ES-I3 (cell line): Measurements from ENCODE around the gene TAF11L7.
"Not testable (repeated sequence)": the region's sequence is repeated elsewhere in the genome, so short reads cannot be mapped to it uniquely, and the experiment has no call there.

Experiments used
- H3K36me3 ChIP-seq: 2 replicates; pipeline ENCODE4 v1.6.1; 2013; ENCODE audit warnings: mild to moderate bottlenecking, low read length, control low read depth, moderate library complexity; ENCODE audit not compliant: insufficient read depth
- H3K4me1 ChIP-seq: 2 replicates; pipeline ENCODE4 v1.6.1; 2013; ENCODE audit warnings: mild to moderate bottlenecking, control low read depth, low read length; ENCODE audit not compliant: insufficient read depth
- H3K9ac ChIP-seq: 2 replicates; pipeline ENCODE4 v1.6.1; 2013; ENCODE audit warnings: low read depth, mild to moderate bottlenecking, low read length, moderate library complexity
- H3K9me3 ChIP-seq: 2 replicates; pipeline ENCODE4 v1.6.1; 2013; ENCODE audit warnings: mild to moderate bottlenecking, low read length, moderate library complexity; ENCODE audit not compliant: control insufficient read depth, insufficient read depth

Gene TAF11L7

DNA sequence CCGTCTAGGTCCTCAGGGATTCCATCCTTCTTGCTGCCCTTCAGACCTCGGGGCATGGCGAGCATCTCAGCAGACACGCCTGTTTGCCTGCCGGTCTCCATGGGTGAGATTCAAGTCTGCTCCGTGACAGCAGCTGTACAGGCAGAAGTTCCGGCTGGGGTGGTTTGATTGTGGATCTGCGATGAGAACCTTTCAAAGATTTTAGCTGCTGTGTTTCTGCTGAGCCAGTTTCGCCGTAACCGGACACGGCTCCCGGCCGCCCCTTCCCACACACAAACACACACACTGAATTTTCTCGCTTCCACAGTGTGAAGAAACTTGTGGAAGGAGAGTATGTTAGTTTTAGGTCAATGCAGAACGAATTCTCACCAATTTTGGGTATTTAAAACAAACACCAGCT lies at the start of gene TAF11L7:
Gene TAF11L7 (minus strand): TSS at position 101 of the 400 bp plus-strand sequence.
- H3K36me3 ChIP-seq, H3K9ac ChIP-seq, H3K9me3 ChIP-seq, H3K4me1 ChIP-seq: not testable (repeated sequence)

DNA sequence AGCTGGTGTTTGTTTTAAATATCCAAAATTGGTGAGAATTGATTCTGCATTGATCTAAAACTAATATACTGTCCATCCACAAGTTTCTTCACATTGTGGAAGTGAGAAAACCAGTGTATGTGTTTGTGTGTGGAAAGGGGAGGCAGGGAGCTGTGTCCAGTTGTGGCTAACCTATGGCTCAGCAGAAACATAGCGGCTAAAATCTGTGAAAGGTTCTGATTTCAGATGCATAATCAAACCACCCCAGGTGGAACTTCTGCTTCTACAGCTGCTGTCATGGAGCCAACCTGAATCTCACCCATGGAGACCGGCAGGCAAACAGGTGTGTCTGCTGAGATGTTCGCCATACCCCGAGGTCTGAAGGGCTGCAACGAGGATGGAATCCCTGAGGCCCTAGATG lies 48.6 kb upstream of the TAF11L7 start, which contains the start of gene TAF11L14:
Gene TAF11L14 (plus strand): TSS at position 301 of the 400 bp plus-strand sequence.
- Histone ChIP-seq H3K9me3 (no peaks in the 10 kb centered on the region; the same call in 1 of the 2 replicates), H3K4me1 (no peaks in the 10 kb centered on the region), H3K9ac (no peak within 1 kb of the TSS), H3K36me3 (no peaks in the 10 kb centered on the region)

- not testable (repeated sequence) for H3K4me1 ChIP-seq, H3K36me3 ChIP-seq, H3K9ac ChIP-seq, H3K9me3 ChIP-seq
Measured at GRCh38 chr5:17631788-17632187, 46.2 kb upstream of the TAF11L7 start, which contains the start of gene TAF11L13. Gene TAF11L13 (plus strand): TSS chr5:17632088.

DNA sequence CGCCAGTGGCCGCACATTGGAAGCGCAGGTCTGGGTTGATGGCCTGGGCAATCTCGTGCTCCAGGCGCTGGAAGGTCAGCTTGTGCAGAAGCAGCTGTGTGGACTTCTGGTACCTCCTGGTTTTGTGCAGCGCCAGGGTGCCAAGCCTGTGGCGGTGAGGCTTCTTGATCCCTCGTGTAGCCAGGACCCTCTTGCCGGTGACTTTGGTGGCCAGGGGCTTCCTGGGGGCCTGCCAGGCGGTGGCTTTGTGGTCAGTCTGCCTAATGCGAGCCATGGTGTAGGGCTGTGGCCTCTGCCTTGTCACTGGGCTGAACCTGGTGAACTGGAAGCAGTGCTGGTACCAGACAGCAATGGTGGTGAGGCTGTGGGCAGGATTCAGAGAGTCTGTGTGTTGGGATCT lies 40.1 kb upstream of the TAF11L7 start:
- Histone ChIP-seq H3K4me1 (no peaks in the 10 kb centered on the region), H3K36me3 (no peaks in the 10 kb centered on the region), H3K9ac (no peak overlapping the region), H3K9me3 (no peaks in the 10 kb centered on the region)

GRCh38 chr5:17620627-17621026 lies 35.1 kb upstream of the TAF11L7 start:
- H3K4me1 ChIP-seq, result no peaks in the 10 kb centered on the region
- no peaks in the 10 kb centered on the region for H3K9me3 ChIP-seq
- no peak overlapping the region for H3K9ac ChIP-seq
- no peaks in the 10 kb centered on the region for H3K36me3 ChIP-seq

- H3K9ac ChIP-seq, result no peak overlapping the region
- H3K9me3 ChIP-seq, result no peaks in the 10 kb centered on the region
- H3K4me1 ChIP-seq, result no peaks in the 10 kb centered on the region
- no peaks in the 10 kb centered on the region for H3K36me3 ChIP-seq
Measured at GRCh38 chr5:17619354-17619753, 33.8 kb upstream of the TAF11L7 start.

DNA sequence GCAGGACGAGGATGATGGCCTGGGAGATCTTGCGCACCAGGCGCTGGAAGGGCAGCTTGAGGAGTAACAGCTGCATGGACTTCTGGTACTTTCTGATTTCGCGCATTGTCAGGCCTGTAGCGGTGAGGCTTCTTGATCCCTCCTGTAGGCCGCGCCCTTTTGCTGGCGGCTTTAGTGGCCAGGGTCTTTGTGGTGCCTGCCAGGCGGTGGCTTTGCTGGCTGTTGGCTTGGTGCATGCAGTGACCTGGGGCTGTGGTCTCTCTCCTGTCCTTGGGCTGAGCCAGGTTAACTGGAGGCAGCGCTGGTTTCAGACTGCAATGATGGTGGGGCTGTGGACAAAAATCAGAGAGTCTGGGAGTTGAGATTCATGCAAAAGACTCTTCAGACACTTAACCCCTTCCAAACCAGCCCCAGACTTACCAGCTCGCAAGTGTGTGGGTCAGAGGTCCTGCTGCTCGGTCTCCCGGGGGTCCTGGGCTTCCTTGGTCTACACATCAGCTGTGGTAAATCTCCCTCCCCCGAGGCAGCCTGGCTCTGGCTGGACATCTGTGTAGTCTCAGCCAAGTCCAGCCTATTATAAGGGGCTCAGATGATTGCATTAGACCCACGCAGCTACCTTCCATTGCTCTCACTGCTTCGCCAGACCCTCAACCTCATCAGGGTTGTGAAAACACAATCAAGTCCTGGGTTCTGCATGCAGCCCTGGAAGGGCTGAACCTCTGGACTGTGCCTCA lies 29.5 kb upstream of the TAF11L7 start:
- no peak overlapping the region for H3K9ac ChIP-seq
- H3K4me1 ChIP-seq, result no peaks in the 10 kb centered on the region
- no peaks in the 10 kb centered on the region for H3K36me3 ChIP-seq
- H3K9me3 ChIP-seq, result no peaks in the 10 kb centered on the region

GRCh38 chr5:17610092-17610491 lies 24.5 kb upstream of the TAF11L7 start, which contains the start of gene TAF11L12:
Gene TAF11L12 (plus strand): TSS chr5:17610392.
- H3K36me3 ChIP-seq, H3K9ac ChIP-seq, H3K4me1 ChIP-seq, H3K9me3 ChIP-seq: not testable (repeated sequence)

GRCh38 chr5:17607461-17607860 lies 21.9 kb upstream of the TAF11L7 start:
- not testable (repeated sequence) for H3K9me3 ChIP-seq, H3K9ac ChIP-seq, H3K4me1 ChIP-seq, H3K36me3 ChIP-seq

GRCh38 chr5:17604951-17605350 lies 19.4 kb upstream of the TAF11L7 start:
- Histone ChIP-seq H3K36me3 (no peaks in the 10 kb centered on the region), H3K4me1 (no peaks in the 10 kb centered on the region), H3K9ac (no peak overlapping the region), H3K9me3 (no peaks in the 10 kb centered on the region)

DNA sequence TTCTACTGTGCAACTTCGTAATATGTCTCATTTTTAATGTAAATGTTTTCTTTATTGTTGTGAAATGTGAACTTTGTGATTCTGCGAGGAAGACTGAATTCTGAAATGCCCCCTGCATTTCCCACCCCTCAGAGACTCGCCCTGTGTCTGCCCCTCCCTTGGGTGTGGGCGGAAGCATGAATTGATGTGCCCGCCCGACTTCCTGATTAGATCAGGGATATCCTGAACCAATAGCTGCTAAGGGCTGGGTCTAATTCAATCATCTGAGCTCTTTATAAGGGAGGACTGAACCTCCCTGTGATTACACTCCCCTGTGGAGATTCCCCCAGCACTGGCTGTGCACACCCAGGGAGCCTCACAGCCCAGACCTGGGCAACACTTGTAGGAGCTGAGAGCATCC lies 18.3 kb upstream of the TAF11L7 start, which contains the start of gene TAF11L11:
Gene TAF11L11 (plus strand): TSS at position 304 of the 400 bp plus-strand sequence.
- not testable (repeated sequence) for H3K9ac ChIP-seq, H3K36me3 ChIP-seq, H3K4me1 ChIP-seq, H3K9me3 ChIP-seq

GRCh38 chr5:17597728-17598127 lies 12.2 kb upstream of the TAF11L7 start, which contains the start of gene TAF11L10:
Gene TAF11L10 (minus strand): TSS chr5:17597828.
- H3K36me3 ChIP-seq, H3K9ac ChIP-seq, H3K4me1 ChIP-seq, H3K9me3 ChIP-seq: not testable (repeated sequence)

DNA sequence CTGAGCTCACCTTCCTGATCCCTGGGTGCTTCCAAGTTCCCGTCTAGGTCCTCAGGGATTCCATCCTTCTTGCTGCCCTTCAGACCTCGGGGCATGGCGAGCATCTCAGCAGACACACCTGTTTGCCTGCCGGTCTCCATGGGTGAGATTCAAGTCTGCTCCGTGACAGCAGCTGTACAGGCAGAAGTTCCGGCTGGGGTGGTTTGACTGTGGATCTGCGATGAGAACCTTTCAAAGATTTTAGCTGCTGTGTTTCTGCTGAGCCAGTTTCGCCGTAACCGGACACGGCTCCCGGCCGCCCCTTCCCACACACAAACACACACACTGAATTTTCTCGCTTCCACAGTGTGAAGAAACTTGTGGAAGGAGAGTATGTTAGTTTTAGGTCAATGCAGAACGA lies 8.7 kb upstream of the TAF11L7 start, which contains the start of gene TAF11L9:
Gene TAF11L9 (minus strand): TSS at position 140 of the 400 bp plus-strand sequence.
- not testable (repeated sequence) for H3K36me3 ChIP-seq, H3K9ac ChIP-seq, H3K9me3 ChIP-seq, H3K4me1 ChIP-seq

DNA sequence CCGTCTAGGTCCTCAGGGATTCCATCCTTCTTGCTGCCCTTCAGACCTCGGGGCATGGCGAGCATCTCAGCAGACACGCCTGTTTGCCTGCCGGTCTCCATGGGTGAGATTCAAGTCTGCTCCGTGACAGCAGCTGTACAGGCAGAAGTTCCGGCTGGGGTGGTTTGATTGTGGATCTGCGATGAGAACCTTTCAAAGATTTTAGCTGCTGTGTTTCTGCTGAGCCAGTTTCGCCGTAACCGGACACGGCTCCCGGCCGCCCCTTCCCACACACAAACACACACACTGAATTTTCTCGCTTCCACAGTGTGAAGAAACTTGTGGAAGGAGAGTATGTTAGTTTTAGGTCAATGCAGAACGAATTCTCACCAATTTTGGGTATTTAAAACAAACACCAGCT lies 5.3 kb upstream of the TAF11L7 start, which contains the start of gene TAF11L8:
Gene TAF11L8 (minus strand): TSS at position 101 of the 400 bp plus-strand sequence.
- H3K9ac ChIP-seq, H3K9me3 ChIP-seq, H3K36me3 ChIP-seq, H3K4me1 ChIP-seq: not testable (repeated sequence)
